IPS-NIHi11 (cell line): ENCODE results near the gene FYB1.

Experiments
- DNase-seq: peaks from one replicate; pipeline ENCODE4 v3.0.0; 2012; ENCODE audit warnings: mixed read lengths, low spot score

The FYB1 gene

DNA sequence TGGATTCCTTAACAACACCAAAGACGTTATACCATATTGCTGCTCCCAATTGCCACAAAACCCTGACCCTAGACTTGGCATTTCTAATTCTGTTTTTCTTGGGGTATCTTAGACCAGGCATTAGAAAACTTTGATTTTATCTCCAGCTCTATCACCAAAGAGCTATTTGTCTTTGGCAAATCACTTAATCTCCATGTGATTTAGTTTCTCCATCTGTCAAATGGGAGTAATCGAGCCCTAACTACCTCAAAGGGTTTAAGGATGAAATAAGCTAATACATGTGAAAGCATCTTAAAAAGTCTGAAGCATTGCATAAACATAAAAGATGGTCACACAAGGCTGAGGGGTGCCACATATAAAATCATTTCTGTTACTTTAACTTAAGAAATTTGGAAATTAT is 60.6 kb downstream of the FYB1 start:
- DNase-seq, result no peak

DNA sequence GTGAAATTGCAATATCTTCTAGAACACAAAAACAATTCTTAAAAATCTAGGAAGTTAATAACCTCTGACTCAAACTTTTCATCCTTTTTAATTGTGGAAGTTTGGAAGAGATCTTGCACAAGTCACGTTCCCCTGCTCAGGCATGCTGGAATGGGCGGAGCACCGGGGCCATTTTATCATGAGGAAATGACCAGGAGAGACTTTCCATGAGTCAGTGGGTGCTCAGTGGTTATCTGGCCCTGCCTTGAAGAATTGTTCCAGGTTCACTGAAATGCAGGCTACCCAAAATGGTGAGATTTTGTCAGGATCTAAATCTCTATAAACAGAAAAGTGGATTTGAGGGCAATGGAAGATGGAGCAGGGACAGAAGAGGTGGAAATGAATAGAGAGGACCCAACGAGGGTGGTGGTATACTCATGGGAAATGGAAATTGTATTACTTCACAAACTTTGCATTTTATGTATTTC is 61.2 kb downstream of the FYB1 start:
- DNase-seq, result no peak

DNA sequence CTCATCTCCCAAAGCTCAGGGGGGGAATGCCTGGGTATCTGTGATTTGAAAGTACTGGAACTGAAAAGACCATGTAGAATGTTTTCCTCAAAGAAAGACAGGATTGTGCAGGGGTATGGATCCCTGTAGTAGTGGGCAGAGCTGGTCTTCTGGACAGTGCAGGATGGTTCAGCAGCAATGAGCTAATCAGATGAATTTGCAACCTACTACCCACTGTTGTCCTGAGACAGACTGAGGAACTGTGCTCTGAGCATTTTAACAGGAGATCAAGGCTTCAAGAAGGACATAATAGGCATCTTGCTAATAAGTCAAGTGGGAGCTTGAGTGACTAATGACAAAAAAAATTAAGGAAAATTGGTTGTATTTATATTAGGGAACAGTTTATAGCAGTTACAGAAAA is 61.7 kb downstream of the FYB1 start:
- no peak for DNase-seq

DNA sequence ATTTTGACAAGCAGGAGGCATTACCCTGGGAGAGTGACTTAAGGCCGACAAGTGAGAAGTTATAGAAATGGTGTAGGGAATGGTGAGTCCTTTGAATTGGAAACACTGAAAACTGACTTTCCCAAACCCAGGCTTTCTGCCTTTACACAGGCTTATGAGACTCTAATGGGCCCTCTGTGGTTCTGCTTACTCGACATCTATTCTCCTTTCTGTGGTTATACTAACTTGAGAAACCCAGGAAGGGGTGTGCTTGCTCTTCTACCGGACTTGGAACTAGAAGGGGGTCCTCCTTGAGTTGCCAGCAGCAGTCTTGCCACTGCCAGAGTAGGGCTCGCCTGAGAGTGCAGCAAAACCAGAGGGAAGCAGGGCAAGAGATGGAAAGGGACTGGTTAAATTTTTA is 63.3 kb downstream of the FYB1 start:
- no peak for DNase-seq

DNA sequence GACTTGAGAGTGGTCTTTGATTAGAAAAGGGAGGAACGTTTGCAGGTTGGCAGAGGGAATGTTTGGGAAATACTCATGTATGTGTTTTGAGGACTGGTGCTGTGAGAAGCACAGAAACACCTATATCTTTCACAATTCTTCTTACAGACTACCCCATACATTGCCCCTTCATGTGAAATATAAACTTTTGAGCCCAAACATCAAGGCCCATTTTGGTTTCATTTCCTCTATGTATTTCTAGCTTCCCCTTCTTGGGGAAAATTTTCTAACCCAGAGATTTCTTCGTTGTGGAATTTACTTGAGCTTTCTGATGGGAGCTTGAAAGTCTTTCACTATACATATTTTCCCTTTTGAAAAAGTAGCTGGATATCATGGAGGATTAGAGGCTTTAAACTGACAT is 67.6 kb downstream of the FYB1 start:
- DNase-seq, result no peak

DNA sequence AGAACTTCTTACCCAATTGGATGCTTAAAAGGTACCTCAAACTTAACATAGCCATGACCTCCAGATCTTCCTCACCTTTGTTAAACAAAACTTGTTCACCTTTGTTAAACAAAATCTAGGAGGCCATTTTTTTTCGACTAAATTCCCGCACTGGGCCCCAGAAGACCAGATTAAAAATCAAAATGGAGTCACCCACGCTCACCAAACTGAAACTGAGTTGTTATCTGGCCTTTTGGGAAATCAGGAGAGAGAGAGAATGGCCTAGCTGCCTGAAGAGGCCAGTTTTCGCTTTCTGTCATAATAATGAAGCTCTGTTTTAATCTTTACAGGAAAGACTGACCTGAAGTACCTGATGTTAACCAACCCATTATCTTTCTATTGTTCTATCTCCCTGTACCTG is 69.4 kb downstream of the FYB1 start:
- DNase-seq, result no peak

DNA sequence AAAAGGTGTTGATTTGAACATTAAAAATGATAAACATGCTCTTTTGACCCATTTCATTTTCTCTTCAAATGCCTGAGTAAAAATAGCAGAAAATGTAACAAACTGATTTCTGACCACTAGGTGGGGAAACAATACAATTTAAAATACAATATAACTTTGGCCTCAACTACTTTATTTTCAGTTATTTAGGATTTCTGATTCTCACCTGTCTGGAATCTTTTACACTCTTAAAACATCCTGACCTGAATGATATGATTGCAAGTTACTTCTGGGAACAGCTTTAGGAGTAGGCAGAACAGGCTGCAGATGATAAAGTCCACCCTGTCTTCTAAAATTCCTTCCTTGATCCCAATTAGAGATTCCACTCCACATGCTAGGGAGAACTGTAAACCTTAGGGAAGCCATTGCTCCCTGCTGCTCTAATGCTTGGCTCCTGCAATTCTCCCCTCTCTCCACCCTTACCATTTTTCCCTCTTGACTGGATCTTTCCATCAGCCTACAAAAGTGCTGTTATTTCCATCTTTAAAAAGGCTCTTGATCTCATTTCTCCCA is 70.3 kb downstream of the FYB1 start:
- no peak for DNase-seq

DNA sequence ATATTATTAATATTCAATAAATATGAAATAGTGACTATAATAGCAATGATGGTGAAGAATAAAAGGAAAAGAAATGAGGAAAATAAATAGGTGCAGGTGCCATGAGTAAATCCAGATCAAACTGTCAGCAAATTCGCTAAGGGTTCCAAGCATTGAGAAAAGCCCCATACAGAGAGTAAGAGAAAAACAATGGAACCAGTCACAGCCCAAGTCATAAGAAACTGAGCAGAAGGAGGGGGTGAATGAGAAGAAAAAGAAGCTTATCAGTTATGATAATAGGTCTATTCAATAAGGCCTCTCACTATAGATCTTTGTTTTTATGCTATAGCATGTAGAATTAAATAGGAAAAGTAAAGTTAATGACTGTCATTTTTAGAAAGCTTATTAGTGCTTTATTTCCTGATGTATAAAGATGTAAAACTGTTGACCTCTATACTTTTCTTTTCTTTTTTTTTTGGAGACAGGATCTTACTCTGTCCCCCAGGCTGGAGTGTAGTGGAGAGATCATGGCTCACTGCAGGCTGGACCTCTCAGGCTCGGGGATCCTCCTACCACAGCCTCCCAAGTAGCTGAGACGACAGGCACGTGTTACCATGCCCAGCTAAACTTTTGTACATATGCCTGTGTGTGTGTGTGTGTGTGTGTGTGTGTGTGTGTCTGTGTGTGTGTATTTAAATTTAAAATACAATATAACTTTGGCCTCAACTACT is 72.4 kb downstream of the FYB1 start:
- DNase-seq, result no peak

DNA sequence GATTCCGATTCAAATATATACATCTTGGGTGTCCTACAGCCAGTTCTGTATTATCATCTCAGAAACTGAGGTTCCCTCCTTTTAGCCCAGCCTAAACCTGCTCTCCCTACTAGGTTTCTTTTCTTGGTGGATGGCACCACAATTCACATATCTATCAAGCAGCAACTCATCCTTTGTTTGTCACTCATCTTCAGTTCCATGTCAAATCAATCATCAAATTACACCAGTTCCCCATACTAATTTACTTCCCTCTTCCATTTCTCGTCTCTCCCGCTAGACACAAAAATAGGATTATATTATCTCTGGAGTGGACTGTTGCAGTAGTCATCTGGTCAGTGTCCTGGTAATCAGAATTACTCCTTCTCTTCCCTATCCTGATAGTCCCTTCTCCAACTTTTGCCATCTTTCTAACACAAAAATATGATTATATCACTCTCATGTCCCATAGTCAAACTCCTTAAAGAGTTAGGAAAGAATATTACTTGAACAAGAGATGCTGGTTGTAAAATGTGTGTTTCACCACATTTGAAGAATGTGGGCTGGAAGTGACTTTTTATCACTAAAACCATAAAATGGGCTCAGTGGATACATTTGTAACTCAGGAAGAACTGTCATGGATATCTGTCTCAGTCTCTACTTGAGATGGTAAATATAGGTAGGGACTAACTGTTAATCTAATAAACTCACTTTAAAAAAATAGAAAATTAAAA is 76.1 kb downstream of the FYB1 start:
- no peak for DNase-seq

DNA sequence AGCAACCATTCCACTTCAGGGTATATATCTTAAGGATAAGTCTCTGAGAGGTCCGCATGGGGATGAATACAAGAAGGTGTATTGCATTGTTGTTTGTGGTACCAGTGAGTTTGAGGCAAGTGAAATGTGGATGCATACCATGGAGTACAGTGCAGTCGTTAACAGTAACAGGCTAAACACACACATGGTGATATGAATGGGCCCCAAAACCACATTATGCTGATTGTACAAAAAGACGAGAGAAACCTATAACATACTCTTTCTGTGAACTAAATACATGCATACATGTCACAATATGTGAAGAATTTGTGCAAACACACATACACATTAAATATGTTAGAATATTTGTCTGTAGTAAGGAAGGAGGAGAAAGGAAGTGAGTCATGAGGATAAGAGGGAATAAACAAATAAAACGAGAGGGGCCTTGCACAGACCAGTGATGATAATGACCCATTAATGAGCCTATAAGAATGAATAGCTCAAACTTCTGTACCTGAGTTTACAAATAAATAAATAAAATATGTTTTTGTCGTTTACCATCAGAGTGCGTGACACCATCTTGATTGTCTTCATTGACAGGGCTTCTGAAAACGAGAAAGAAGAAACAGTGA is 78.7 kb downstream of the FYB1 start:
- DNase-seq, result no peak

DNA sequence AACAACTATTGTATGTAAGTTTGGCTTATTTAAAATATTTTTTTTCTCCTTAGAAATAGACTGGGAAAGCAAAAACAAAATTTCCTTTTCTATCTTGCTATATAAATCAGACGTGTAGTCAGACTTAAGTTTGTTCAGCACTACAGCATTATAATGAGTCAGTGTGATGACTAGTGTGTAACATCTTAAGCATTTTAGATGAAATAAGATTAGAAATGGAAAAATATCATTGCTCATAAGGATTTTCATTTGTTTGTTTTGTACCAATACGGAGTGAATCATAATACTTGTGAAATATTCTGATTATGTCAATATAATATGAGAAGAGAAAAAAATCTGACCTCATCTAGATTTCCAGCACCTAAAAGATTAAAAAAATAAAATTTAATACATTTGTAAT is 80.5 kb downstream of the FYB1 start:
- DNase-seq, result no peak

DNA sequence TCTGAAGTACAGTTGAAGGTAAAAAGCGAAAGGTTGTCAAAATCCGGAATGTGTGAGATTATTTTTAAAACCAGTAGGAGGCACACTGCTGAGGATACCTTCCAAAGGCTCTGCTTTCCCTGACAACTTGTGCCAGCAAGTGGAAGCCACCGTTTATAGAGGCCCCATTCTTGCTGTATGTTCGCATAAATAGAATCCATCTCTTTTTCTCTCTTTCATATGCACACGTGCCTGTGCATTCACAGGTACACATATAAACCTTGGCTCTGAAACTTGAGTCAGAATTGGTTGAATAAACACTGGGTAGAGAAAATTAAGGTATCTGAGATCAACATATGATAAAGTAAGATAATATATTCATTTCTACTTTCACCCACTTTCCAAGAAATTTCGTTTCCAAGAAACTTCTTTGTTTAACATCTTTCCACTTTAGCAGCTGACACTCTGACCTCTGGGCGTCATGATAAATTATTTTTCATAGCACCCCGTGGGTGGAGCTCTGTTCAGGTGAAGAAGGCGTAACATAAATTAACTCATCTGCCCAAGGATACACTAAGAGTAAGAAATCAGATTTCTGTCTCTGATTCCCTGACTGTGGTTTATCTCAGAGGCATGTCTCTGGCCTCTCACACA is 81.4 kb downstream of the FYB1 start:
- DNase-seq, result peak; percentile 24

DNA sequence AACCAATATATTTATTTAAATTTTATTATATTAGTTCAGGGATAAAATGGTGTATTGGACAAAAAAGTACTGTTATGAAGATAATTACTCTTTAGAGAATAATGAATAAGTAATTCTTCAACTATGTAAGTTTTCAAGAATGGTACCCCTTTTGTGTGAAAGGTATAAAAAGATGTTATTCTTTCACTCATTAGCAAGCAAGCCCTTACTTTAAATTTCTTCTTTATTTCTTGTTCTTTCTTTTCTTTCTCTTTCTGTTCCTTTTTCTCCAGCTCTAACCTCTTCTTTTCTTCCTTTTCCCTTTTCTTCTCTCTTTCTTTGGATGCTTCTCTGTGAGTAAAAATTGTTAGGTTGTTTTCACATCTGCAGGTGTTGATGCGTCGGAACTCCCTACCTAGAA is 82.0 kb downstream of the FYB1 start:
- DNase-seq, result no peak

DNA sequence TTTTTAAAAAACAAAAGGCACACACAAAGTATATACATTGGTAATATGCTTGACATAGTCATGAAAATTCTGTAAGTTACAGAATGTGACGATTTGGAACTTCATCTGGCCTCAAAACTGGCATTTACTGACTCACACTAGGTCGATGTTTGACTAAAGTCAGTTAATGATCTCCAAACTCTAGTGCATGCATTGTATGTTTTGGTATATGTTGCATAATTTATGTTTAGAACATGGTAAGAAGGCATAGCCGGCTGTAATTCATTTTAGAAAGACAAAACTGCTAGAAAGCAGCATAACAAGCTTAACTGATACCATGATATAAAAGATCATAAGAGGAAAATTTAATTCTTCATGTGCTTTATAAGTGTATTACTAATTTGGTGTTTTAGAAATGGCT is 86.6 kb downstream of the FYB1 start:
- DNase-seq, result no peak

DNA sequence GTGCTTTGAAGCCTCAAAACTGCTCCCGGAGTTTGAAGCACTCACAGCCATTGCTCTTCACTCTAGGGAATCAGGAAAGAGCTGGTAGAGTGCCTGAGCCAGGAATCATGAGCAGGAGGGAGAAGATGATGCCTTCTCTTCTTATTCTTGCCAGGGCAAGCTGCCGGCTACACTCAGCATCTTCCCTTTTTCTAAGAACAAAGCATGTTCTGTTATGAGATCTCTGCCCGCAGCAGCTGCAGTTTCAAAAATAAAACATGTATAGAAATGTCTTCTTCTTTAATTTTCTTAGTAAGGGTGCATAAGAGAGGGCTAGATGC is 87.3 kb downstream of the FYB1 start:
- DNase-seq, result no peak

DNA sequence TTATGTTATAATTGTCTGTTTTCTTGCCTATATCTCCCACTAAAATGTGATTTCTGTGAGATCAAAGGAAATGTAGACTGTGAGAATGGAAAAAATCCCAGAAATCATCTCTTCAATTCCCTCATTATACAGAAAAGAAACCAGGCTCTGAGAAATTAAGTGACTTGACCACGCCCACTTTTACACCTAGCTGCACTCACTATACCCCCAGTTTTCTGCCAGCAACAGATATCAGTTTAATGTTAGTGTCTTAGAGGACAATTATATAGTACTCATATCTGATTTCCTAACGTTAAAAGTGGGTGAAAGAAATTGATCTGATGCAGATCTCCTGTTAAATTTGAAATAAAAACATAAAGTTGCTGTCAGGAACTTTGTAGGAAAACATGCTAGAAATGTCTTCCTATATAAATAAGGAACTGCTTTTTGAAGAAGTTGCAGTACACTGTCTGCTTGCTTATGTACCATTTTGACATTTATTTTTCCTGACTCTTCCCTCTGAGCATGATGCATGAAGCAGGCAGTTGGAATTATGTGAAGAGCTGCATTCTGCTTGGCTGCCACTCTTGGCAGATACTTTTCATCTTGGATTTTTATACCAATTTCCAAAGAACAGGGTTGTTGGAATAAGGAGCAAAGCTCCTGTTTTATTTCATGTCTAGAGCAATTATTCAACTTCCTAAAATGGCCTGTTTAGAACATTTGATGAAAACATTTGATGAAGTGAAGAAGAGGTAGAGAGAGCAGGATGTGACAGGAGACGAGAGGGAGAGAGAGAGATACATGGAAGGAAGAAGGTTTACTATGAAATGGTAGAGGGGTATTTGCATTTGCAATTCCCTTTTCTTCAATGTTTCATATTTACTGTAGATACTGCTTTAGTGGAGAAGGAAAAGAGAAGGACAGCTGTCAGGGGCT is 87.9 kb downstream of the FYB1 start:
- DNase-seq, result no peak

DNA sequence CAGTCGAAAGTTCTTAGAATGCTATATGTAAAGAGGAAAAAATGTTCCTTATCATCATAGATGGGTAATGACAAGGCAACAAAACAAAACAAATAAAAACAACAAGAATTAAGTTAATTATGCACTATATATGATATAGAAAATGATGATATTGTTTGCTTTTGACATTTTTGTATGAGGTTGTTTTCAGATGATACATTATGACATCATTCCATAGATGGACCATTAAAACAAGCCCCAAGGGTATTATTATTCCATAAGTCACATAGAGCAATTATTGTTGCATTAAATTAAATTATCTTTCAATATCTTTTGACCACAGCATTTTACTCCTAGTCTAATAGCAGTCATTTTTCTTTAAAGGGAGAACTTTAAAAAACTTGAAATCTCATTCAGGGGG is 88.6 kb downstream of the FYB1 start:
- no peak for DNase-seq

DNA sequence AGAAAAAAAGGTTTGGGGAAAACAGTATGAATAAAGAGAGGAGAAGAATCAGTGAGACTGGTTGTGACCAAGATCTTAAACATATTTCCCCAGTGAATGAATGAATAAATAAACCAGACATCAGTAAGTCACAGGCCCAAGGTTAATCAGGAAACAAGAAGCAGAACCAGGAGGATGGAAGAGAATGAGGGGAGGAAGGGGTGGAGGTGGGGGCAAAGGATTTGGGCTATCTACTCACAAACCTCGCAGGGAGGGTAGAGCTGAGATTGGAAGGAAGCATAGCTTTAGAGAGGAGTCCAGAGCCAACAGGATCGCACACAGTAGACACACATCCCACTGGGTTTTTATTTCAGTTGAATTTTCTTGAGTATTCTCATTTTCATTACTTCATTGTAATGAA is 97.4 kb downstream of the FYB1 start:
- DNase-seq, result no peak

DNA sequence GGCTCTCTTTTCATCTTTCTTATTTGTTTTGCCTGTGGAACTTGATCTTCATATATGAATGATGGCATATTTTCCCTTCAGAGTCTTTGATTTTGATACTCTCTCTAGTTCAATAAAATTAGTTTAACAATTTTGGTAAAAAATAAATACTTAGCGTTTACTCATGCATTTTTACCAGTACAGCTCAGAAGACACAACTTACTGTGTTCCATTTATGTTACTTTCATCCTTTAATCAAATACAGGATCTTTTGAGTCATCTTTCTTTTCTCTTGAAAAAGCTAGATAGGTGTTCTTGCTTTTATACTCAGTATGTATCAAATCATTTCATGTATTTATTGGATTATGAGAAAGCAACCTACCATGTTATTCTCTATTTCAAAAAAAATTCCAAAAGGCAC is 98.0 kb downstream of the FYB1 start:
- DNase-seq, result no peak

DNA sequence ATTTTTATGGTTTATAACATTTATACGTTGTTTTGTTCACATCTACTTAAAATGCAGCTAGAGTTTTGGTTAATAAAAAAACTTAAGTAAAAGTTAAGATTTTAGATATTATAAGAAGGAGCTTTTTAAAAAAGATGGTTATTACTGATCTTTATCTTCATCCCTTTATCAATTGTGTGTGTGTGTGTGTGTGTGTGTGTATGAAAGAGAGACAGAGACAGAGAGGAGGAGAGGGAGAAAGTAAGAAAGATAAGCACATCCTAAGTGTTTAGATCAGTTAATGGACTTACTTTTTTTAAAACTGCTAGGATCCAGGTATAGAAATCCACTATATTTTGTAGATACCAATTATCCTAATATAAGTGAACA is 99.3 kb downstream of the FYB1 start:
- no peak for DNase-seq

DNA sequence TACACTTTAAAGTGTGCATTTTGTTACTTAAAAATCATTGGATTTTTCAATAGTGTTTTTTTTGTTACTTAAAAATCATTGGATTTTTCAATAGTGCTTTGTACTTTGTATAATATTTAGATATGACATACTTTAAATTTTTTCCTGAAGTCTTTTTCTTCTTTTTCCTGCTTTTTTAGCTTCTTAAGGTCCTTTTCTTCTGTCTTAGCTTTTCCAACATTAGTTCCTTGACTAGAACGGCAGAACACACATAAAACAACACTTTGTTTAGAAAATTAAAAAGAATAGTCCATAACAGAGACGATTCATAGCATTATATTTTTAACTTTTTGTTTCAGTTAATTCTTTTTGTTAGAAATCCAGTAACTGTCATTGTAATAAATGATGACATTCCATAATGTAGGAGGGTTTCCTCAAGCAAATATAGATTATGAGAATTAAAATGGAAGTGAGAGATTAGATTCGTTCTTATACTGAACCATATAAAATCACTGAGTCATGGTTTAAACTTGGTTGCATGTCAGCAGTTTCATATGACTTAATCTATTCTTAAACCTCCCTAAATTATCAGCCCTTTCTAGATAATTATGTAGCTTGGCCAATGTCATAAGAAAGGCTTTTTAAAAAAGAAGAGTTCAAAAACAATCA is 99.8 kb downstream of the FYB1 start:
- no peak for DNase-seq
